Measurements from ENCODE around the gene LIPG. TPM values are rescaled to one million over a fixed set of nuclear protein-coding genes. Genes with fewer than 3 reads are reported as not detected.

The LIPG gene
- total and polyA plus RNA-seq, 9 of the 15 experiments (the other 6 are each of a cell fraction or from before 2014, with no cell fraction given), result 0.76 to 1.8 (median 1.3) TPM

DNA sequence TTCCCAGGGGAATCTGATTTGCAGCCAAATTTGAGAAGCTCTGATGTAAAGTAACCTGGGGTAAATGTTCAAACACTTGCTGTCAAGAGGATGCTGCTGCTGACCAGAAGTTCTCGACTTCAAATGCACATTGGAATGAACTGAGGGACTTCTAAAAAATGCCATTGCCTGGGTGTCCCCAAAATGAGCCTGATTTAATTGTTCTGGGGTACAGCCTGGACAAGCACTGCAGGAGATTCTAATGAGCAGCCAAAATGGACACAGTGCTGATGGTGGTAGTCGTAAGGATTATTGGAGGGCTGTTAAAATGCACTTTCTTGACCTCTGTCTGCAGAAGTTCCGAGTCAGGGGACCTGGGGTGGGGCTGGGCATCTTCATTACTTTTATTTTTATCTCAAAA lies 49.5 kb downstream of the LIPG start (continued):
- TF ChIP-seq, protein P1, sequence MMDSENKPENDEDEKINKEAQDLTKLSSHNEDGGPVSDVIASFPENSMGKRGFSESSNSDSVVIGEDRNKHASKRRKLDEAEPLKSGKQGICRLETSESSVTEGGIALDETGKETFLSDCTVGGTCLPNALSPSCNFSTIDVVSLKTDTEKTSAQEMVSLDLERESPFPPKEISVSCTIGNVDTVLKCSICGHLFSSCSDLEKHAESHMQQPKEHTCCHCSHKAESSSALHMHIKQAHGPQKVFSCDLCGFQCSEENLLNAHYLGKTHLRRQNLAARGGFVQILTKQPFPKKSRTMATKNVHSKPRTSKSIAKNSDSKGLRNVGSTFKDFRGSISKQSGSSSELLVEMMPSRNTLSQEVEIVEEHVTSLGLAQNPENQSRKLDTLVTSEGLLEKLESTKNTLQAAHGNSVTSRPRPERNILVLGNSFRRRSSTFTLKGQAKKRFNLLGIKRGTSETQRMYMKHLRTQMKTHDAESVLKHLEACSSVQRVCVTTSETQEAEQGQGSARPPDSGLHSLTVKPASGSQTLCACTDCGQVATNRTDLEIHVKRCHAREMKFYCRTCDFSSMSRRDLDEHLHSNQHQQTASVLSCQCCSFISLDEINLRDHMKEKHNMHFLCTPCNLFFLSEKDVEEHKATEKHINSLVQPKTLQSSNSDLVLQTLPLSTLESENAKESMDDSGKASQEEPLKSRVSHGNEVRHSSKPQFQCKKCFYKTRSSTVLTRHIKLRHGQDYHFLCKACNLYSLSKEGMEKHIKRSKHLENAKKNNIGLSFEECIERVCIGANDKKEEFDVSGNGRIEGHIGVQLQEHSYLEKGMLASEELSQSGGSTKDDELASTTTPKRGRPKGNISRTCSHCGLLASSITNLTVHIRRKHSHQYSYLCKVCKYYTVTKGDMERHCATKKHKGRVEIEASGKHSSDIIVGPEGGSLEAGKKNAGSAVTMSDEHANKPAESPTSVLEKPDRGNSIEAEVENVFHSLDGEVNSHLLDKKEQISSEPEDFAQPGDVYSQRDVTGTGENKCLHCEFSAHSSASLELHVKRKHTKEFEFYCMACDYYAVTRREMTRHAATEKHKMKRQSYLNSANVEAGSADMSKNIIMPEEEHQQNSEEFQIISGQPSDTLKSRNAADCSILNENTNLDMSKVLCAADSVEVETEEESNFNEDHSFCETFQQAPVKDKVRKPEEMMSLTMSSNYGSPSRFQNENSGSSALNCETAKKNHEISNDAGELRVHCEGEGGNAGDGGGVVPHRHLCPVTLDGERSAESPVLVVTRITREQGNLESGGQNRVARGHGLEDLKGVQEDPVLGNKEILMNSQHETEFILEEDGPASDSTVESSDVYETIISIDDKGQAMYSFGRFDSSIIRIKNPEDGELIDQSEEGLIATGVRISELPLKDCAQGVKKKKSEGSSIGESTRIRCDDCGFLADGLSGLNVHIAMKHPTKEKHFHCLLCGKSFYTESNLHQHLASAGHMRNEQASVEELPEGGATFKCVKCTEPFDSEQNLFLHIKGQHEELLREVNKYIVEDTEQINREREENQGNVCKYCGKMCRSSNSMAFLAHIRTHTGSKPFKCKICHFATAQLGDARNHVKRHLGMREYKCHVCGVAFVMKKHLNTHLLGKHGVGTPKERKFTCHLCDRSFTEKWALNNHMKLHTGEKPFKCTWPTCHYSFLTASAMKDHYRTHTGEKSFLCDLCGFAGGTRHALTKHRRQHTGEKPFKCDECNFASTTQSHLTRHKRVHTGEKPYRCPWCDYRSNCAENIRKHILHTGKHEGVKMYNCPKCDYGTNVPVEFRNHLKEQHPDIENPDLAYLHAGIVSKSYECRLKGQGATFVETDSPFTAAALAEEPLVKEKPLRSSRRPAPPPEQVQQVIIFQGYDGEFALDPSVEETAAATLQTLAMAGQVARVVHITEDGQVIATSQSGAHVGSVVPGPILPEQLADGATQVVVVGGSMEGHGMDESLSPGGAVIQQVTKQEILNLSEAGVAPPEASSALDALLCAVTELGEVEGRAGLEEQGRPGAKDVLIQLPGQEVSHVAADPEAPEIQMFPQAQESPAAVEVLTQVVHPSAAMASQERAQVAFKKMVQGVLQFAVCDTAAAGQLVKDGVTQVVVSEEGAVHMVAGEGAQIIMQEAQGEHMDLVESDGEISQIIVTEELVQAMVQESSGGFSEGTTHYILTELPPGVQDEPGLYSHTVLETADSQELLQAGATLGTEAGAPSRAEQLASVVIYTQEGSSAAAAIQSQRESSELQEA (IDR thresholded peaks at IDR 0.05; ENCODE audit: low read depth), result no peak
- no peak for TF ChIP-seq ZZZ3 (IDR thresholded peaks at IDR 0.05)
- TF ChIP-seq, protein P2, sequence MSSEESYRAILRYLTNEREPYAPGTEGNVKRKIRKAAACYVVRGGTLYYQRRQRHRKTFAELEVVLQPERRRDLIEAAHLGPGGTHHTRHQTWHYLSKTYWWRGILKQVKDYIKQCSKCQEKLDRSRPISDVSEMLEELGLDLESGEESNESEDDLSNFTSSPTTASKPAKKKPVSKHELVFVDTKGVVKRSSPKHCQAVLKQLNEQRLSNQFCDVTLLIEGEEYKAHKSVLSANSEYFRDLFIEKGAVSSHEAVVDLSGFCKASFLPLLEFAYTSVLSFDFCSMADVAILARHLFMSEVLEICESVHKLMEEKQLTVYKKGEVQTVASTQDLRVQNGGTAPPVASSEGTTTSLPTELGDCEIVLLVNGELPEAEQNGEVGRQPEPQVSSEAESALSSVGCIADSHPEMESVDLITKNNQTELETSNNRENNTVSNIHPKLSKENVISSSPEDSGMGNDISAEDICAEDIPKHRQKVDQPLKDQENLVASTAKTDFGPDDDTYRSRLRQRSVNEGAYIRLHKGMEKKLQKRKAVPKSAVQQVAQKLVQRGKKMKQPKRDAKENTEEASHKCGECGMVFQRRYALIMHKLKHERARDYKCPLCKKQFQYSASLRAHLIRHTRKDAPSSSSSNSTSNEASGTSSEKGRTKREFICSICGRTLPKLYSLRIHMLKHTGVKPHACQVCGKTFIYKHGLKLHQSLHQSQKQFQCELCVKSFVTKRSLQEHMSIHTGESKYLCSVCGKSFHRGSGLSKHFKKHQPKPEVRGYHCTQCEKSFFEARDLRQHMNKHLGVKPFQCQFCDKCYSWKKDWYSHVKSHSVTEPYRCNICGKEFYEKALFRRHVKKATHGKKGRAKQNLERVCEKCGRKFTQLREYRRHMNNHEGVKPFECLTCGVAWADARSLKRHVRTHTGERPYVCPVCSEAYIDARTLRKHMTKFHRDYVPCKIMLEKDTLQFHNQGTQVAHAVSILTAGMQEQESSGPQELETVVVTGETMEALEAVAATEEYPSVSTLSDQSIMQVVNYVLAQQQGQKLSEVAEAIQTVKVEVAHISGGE (CRISPR knock-in tag; IDR thresholded peaks at IDR 0.05), result no peak
- no peak for TF ChIP-seq KLF13 (tag; IDR thresholded peaks at IDR 0.05; ENCODE audit: borderline replicate concordance, low read depth)

Measured in K562 (cell line).